Psoas muscle (tissue), 8 donors: Measurements from ENCODE around the gene ZBTB7B. TPM values are rescaled to one million over a fixed set of nuclear protein-coding genes. Genes with fewer than 3 reads are reported as not detected.

Source experiments
- ATAC-seq, 4 donors: fragments of 200-7000 bp; cut with Tn5 transposase; one replicate each; pipeline ENCODE4 v1.9.1; 2020; ENCODE audit warnings: moderate library complexity in 3 of 4, mild to moderate bottlenecking in 2 of 4
- DNase-seq, 2 donors: peaks; one replicate each; pipeline ENCODE4 v3.0.0-alpha.2; 2020
- H3K27ac ChIP-seq: fragments of 200-600 bp; one replicate; pipeline ENCODE4 v1.8.0; 2022
- H3K27me3 ChIP-seq, 3 donors: fragments of 200-600 bp in 1 of 3; one replicate each; pipeline versions ENCODE4 v1.6.1 to v1.8.0; 2013 to 2022; ENCODE audit warnings: low read length in 2 of 3, mild to moderate bottlenecking in 2 of 3, moderate library complexity in 1 of 3; ENCODE audit not compliant: insufficient read depth in 3 of 3
- H3K36me3 ChIP-seq, 2 donors: fragments of 200-600 bp in 1 of 2; one replicate each; pipeline versions ENCODE4 v1.6.1 to v1.8.0; 2013 to 2022; ENCODE audit warnings: low read depth in 1 of 2, mild to moderate bottlenecking in 1 of 2, moderate library complexity in 1 of 2; ENCODE audit not compliant: insufficient read depth in 1 of 2
- H3K4me1 ChIP-seq: fragments of 200-600 bp; one replicate; pipeline ENCODE4 v1.8.0; 2022
- H3K4me3 ChIP-seq: fragments of 200-600 bp; one replicate; pipeline ENCODE4 v1.8.0; 2022; ENCODE audit warnings: mild to moderate bottlenecking
- H3K9me3 ChIP-seq: fragments of 200-600 bp; one replicate; pipeline ENCODE4 v1.8.0; 2022
- CTCF ChIP-seq: fragments of 200-600 bp; IDR thresholded peaks from one replicate; pipeline ENCODE4 v1.8.0; 2022; ENCODE audit warnings: antibody characterized with exemption
- WGBS, 3 donors: extraction: QIAGEN DNeasy Blood & Tissue Kit; methylation state at CpG; one replicate each; pipeline versions ENCODE4 v1.1.6 to v1.1.7; 2013; 5-methylcytosine and 5-hydroxymethylcytosine counted together
- intact Hi-C, 2 donors: fragments of 100-400 bp; cut with DNase I; formaldehyde crosslinking; loops; one replicate each; pipeline versions ENCODE4 v1.11.0 to v1.14.2; 2022
- polyA plus RNA-seq, 3 donors: library from polyadenylated mRNA; stranded (reverse); fragments of 200-250 nt; gene quantifications; one replicate each; pipeline ENCODE4 v1.2.3, GENCODE V29; 2013
- total RNA-seq, 4 donors: library from RNA; stranded (reverse); fragmentation: NEBNext Ultra II Directional in 2 of 4; extraction: Animal tissue kit (Norgen Biotek cat#: 25700) in 2 of 4; gene quantifications; one replicate each; pipeline versions ENCODE4 v1.2.1 to v1.2.4, GENCODE V29; 2021 to 2023
- donor health status: healthy with polysubstance abuse.
- donor health status: DM: no; HTN: no; CAD: no; lungs with moderate emphysema.
- donor health status: Bipolar disorder and iron deficiency.
- donor health status: healthy.
- donor health status: DM: yes; HTN: yes; CAD: no.
- donor health status: DM: no; HTN: no; CAD: no.
- donor health status: DM: no; HTN: no; CAD: no.
- donor health status: DM: yes; HTN: yes; CAD: no.

ZBTB7B gene
- total and polyA plus RNA-seq, 7 donors = 20.2 to 97.9 (median 55.5) TPM

- H3K4me1 ChIP-seq = peaks cover 58% of the 10 kb centered on the region
- no peak for TF ChIP-seq CTCF
- peak overlapping the region; percentile 62 for H3K4me3 ChIP-seq
- H3K27me3 ChIP-seq = no peaks in the 10 kb centered on the region
- no peak for DNase-seq
- intact Hi-C loops = loop anchor here in 1 of 2 donors (5.0 kb wide), 1 partner anchor 38 kb away; the partner anchor contains the start of genes CKS1B and SHC1
- H3K27ac ChIP-seq = peak overlapping the region; percentile 94
- H3K9me3 ChIP-seq = no peaks in the 10 kb centered on the region
- H3K36me3 ChIP-seq = peaks cover 0 to 16% of the 10 kb centered on the region in 2 donors
- WGBS, 3 donors = 52 to 74% (median 64%) methylated on average over 10 to 11 of the region's 11 CpGs
- ATAC-seq = no peak
Observed at GRCh38 chr1:155010211-155010918, 7.8 kb downstream of the ZBTB7B start.

GRCh38 chr1:155011004-155011416 is 8.4 kb downstream of the ZBTB7B start:
- intact Hi-C loops = loop anchor here in 1 of 2 donors (5.0 kb wide), 1 partner anchor 39 kb away; the partner anchor contains the start of genes CKS1B and SHC1
- peaks cover 52% of the 10 kb centered on the region for H3K4me1 ChIP-seq
- TF ChIP-seq CTCF = no peak
- peaks cover 0 to 22% of the 10 kb centered on the region in 2 donors for H3K36me3 ChIP-seq
- no peaks in the 10 kb centered on the region for H3K27me3 ChIP-seq
- H3K4me3 ChIP-seq = no peak overlapping the region
- no peak for DNase-seq
- 53 to 68% (median 62%) methylated on average over 5 of the region's 5 CpGs for WGBS, 3 donors
- no peak for ATAC-seq
- H3K9me3 ChIP-seq = no peaks in the 10 kb centered on the region
- H3K27ac ChIP-seq = peak overlapping the region; percentile 23

- WGBS, 3 donors = 81 to 97% (median 84%) methylated on average over 6 of the region's 6 CpGs
- Histone ChIP-seq H3K27ac (peak overlapping the region; percentile 9), H3K4me1 (peaks cover 49% of the 10 kb centered on the region), H3K9me3 (no peaks in the 10 kb centered on the region), H3K36me3 (peaks cover 0 to 27% of the 10 kb centered on the region in 2 donors), H3K27me3 (no peaks in the 10 kb centered on the region), H3K4me3 (no peak overlapping the region)
- ATAC-seq (no peak), DNase-seq (no peak)
- no peak for TF ChIP-seq CTCF
- intact Hi-C loops = loop anchor here (1.0 to 5.0 kb wide), 2 partner anchors 36 to 39 kb away; partner anchors contain the start of genes CKS1B (in 1 of the 2) and SHC1 (in 1 of the 2)
Observed at GRCh38 chr1:155011437-155012025, 8.9 kb downstream of the ZBTB7B start.

- H3K4me3 ChIP-seq = no peak overlapping the region
- peak; percentile 80 to 89 for DNase-seq
- H3K27me3 ChIP-seq = no peaks in the 10 kb centered on the region
- TF ChIP-seq CTCF = no peak
- H3K4me1 ChIP-seq = peaks cover 49% of the 10 kb centered on the region
- peak in 3 of 4 donors; percentile 29 to 63 (median 46) for ATAC-seq
- 4 to 28% (median 15%) methylated on average over 4 to 9 of the region's 9 CpGs for WGBS, 3 donors
- peak overlapping the region; percentile 50 for H3K27ac ChIP-seq
- no peaks in the 10 kb centered on the region for H3K9me3 ChIP-seq
- H3K36me3 ChIP-seq = peaks cover 0 to 31% of the 10 kb centered on the region in 2 donors
- intact Hi-C loops = loop anchor here (1.0 to 5.0 kb wide), 2 partner anchors 35 to 40 kb away; partner anchors contain the start of genes CKS1B (in 1 of the 2) and SHC1 (in 1 of the 2)
Observed at GRCh38 chr1:155012026-155012546, 9.5 kb downstream of the ZBTB7B start.
